Neural cell (in vitro differentiated cells): ENCODE results near the gene FLRT3. TPM values are rescaled to one million over a fixed set of nuclear protein-coding genes. Genes with fewer than 3 reads are reported as not detected.

Experiments
- H2AFZ ChIP-seq: fragments of 200-600, 300-800 bp; sonication (generic), shearing (Covaris generic); 2 replicates; pipeline ENCODE4 v1.6.0; 2014; ENCODE audit warnings: low read depth, mild to moderate bottlenecking, antibody characterized with exemption, low read length, moderate library complexity
- H3F3A ChIP-seq: fragments of 200-600 bp; shearing (Covaris generic); 2 replicates; pipeline ENCODE4 v1.6.1; 2016; ENCODE audit warnings: mild to moderate bottlenecking, moderate library complexity, mixed read lengths, antibody characterized with exemption, low read length; ENCODE audit not compliant: insufficient read depth, poor library complexity, severe bottlenecking
- H3K27ac ChIP-seq: fragments of 200-600, 300-800 bp; sonication (generic), shearing (Covaris generic); 2 replicates; pipeline ENCODE4 v1.5.1; 2014; ENCODE audit warnings: mild to moderate bottlenecking, low read length, moderate library complexity
- H3K27me3 ChIP-seq: fragments of 300-800, 200-600 bp; sonication (generic), shearing (Covaris generic); 2 replicates; pipeline ENCODE4 v1.6.0; 2014; ENCODE audit warnings: mild to moderate bottlenecking, low read depth, low read length, moderate library complexity; ENCODE audit not compliant: insufficient read depth
- H3K36me3 ChIP-seq: fragments of 300-800, 200-600 bp; sonication (generic), shearing (Covaris generic); 2 replicates; pipeline ENCODE4 v1.5.1; 2014; ENCODE audit warnings: mild to moderate bottlenecking, antibody characterized with exemption, low read length, moderate library complexity; ENCODE audit not compliant: insufficient read depth
- H3K4me2 ChIP-seq: fragments of 300-800, 200-600 bp; sonication (generic), shearing (Covaris generic); 2 replicates; pipeline ENCODE4 v1.6.0; 2014; ENCODE audit warnings: mild to moderate bottlenecking, low read length
- H3K4me3 ChIP-seq: fragments of 300-800, 200-600 bp; sonication (generic), shearing (Covaris generic); 2 replicates; pipeline ENCODE4 v1.5.1; 2014; ENCODE audit warnings: mild to moderate bottlenecking, low read length, moderate library complexity
- H3K79me2 ChIP-seq: fragments of 200-600 bp; shearing (Covaris generic); replicated peaks from 2 replicates; pipeline ENCODE4 v1.6.0; 2014; ENCODE audit warnings: mild to moderate bottlenecking, low read length, moderate library complexity; ENCODE audit not compliant: insufficient read depth
- H3K9ac ChIP-seq: fragments of 300-800, 200-600 bp; sonication (generic), shearing (Covaris generic); 2 replicates; pipeline ENCODE4 v1.6.1; 2016; ENCODE audit warnings: mild to moderate bottlenecking, low read length, mixed read lengths
- H3K9me2 ChIP-seq: fragments of 200-600 bp; shearing (Covaris generic); 2 replicates; pipeline ENCODE4 v1.6.1; 2016; ENCODE audit warnings: mild to moderate bottlenecking, low read length, mixed read lengths; ENCODE audit not compliant: insufficient read depth
- H3K9me3 ChIP-seq: fragments of 200-600, 300-800 bp; sonication (generic), shearing (Covaris generic); 2 replicates; pipeline ENCODE4 v1.6.1; 2016; ENCODE audit warnings: mild to moderate bottlenecking, mixed run types, low read length, moderate library complexity, mixed read lengths
- H4K20me1 ChIP-seq: fragments of 200-600 bp; shearing (Covaris generic); 2 replicates; pipeline ENCODE4 v1.6.1; 2016; ENCODE audit warnings: mild to moderate bottlenecking, mixed run types; ENCODE audit not compliant: insufficient read depth
- EP300 ChIP-seq: fragments of 450-650 bp; conservative IDR thresholded peaks from 2 replicates; pipeline ENCODE4 v1.6.1; 2014; ENCODE audit warnings: antibody characterized with exemption, mild to moderate bottlenecking, moderate library complexity; ENCODE audit not compliant: poor library complexity, severe bottlenecking
- EZH2 ChIP-seq: fragments of 200-600, 300-800 bp; shearing (Covaris generic), sonication (generic); IDR thresholded peaks from 2 replicates; pipeline ENCODE4 v1.6.1; 2014; ENCODE audit warnings: antibody characterized with exemption, low read length, borderline replicate concordance, mild to moderate bottlenecking; ENCODE audit not compliant: insufficient read depth, poor library complexity, severe bottlenecking
- MXI1 ChIP-seq: fragments of 450-650 bp; conservative IDR thresholded peaks from 2 replicates; pipeline ENCODE4 v1.6.1; 2014; ENCODE audit warnings: antibody characterized with exemption, mild to moderate bottlenecking; ENCODE audit not compliant: poor library complexity, severe bottlenecking
- POLR2AphosphoS5 ChIP-seq: IDR thresholded peaks from 2 replicates; pipeline ENCODE4 v1.6.1; 2012
- RAD21 ChIP-seq: fragments of 450-650 bp; conservative IDR thresholded peaks from 2 replicates; pipeline ENCODE4 v1.6.1; 2014; ENCODE audit warnings: antibody characterized with exemption, mild to moderate bottlenecking, moderate library complexity
- SMC3 ChIP-seq: fragments of 450-650 bp; conservative IDR thresholded peaks from 2 replicates; pipeline ENCODE4 v1.6.1; 2014; ENCODE audit warnings: antibody characterized with exemption, mild to moderate bottlenecking, moderate library complexity; ENCODE audit not compliant: poor library complexity
- TAF1 ChIP-seq: IDR thresholded peaks from 2 replicates; pipeline ENCODE4 v1.6.1; 2012; ENCODE audit warnings: low read depth
- polyA plus RNA-seq: library from polyadenylated mRNA; depleted of rRNA; stranded (reverse); fragments of >200 nt; gene quantifications from 2 replicates; pipeline ENCODE4 v1.2.3, GENCODE V29; 2014
- TF ChIP-seq, protein P1 (sequence below): IDR thresholded peaks from 2 replicates; pipeline ENCODE4 v1.6.1; 2012; ENCODE audit warnings: borderline replicate concordance
- TF ChIP-seq, protein P2 (sequence below): fragments of 450-650 bp; IDR thresholded peaks from 2 replicates; pipeline ENCODE4 v1.5.1; 2014; ENCODE audit warnings: antibody characterized with exemption, mild to moderate bottlenecking, moderate library complexity; ENCODE audit not compliant: poor library complexity, severe bottlenecking

Gene FLRT3
- polyA plus RNA-seq, 1 donor from 2014 or later: 3.2 TPM

DNA sequence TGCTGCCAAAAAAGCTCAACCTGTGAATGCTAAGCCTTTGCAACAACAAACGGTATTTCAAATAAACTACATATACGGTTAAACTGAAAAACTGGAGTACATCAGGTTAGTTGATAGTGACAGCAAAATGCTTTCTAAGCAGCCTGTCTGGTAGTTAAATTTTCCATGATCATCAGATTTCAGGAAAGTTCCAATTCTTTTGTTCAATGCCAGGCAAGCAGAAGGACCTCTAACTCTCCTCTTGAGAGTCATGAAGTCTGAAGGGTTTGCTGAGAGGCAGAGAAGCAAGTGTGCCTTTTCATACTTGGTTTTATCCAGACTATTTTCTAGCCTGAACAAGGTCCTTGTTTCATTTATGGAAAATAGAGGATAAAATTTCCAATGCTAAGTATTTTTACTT, 4.5 kb downstream of the FLRT3 start:
- H2AFZ ChIP-seq: no peak overlapping the region
- H3K9me2 ChIP-seq: no peaks in the 10 kb centered on the region
- H3K27ac ChIP-seq: no peak overlapping the region
- H3K27me3 ChIP-seq: no peaks in the 10 kb centered on the region
- H3F3A ChIP-seq: no peaks in the 10 kb centered on the region
- no peak overlapping the region for H3K9ac ChIP-seq
- H3K4me3 ChIP-seq: peak overlapping the region; percentile 66
- no peaks in the 10 kb centered on the region for H3K36me3 ChIP-seq
- H3K79me2 ChIP-seq: peaks cover 75% of the 10 kb centered on the region
- no peak overlapping the region for H3K4me2 ChIP-seq
- no peaks in the 10 kb centered on the region for H3K9me3 ChIP-seq
- TF ChIP-seq EP300: no peak
- no peak for TF ChIP-seq RAD21
- no peak for TF ChIP-seq POLR2AphosphoS5
- TF ChIP-seq EZH2: no peak
- TF ChIP-seq SMC3: no peak
- TF ChIP-seq, protein P1, sequence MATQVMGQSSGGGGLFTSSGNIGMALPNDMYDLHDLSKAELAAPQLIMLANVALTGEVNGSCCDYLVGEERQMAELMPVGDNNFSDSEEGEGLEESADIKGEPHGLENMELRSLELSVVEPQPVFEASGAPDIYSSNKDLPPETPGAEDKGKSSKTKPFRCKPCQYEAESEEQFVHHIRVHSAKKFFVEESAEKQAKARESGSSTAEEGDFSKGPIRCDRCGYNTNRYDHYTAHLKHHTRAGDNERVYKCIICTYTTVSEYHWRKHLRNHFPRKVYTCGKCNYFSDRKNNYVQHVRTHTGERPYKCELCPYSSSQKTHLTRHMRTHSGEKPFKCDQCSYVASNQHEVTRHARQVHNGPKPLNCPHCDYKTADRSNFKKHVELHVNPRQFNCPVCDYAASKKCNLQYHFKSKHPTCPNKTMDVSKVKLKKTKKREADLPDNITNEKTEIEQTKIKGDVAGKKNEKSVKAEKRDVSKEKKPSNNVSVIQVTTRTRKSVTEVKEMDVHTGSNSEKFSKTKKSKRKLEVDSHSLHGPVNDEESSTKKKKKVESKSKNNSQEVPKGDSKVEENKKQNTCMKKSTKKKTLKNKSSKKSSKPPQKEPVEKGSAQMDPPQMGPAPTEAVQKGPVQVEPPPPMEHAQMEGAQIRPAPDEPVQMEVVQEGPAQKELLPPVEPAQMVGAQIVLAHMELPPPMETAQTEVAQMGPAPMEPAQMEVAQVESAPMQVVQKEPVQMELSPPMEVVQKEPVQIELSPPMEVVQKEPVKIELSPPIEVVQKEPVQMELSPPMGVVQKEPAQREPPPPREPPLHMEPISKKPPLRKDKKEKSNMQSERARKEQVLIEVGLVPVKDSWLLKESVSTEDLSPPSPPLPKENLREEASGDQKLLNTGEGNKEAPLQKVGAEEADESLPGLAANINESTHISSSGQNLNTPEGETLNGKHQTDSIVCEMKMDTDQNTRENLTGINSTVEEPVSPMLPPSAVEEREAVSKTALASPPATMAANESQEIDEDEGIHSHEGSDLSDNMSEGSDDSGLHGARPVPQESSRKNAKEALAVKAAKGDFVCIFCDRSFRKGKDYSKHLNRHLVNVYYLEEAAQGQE: no peak
- TF ChIP-seq, protein P2, sequence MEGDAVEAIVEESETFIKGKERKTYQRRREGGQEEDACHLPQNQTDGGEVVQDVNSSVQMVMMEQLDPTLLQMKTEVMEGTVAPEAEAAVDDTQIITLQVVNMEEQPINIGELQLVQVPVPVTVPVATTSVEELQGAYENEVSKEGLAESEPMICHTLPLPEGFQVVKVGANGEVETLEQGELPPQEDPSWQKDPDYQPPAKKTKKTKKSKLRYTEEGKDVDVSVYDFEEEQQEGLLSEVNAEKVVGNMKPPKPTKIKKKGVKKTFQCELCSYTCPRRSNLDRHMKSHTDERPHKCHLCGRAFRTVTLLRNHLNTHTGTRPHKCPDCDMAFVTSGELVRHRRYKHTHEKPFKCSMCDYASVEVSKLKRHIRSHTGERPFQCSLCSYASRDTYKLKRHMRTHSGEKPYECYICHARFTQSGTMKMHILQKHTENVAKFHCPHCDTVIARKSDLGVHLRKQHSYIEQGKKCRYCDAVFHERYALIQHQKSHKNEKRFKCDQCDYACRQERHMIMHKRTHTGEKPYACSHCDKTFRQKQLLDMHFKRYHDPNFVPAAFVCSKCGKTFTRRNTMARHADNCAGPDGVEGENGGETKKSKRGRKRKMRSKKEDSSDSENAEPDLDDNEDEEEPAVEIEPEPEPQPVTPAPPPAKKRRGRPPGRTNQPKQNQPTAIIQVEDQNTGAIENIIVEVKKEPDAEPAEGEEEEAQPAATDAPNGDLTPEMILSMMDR: no peak
- no peak for TF ChIP-seq TAF1
- TF ChIP-seq MXI1: no peak
- H4K20me1 ChIP-seq: no peaks in the 10 kb centered on the region

DNA sequence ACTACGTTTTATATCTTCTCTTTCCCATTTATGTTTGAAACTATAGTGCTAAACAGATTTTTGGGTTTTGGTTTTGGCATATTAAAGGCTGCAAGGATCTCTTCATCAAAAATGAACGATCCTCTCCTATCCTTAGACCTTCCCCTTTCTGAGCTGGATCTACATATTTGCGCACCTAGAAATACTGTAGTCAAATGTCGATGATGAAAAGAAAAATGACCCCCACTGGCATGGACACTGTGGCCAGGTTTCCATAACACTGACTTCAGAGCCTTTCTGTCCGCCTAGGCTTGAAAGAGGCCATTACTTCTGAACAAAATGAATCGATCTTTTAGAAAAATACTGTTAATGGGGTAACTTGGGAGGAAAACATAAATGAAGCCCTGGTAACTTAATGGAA, 5.8 kb downstream of the FLRT3 start:
- no peak overlapping the region for H3K27ac ChIP-seq
- H4K20me1 ChIP-seq: no peaks in the 10 kb centered on the region
- no peak overlapping the region for H3K9ac ChIP-seq
- TF ChIP-seq EP300: no peak
- TF ChIP-seq TAF1: no peak
- TF ChIP-seq EZH2: no peak
- TF ChIP-seq, protein P1: no peak
- no peak for TF ChIP-seq POLR2AphosphoS5
- no peak for TF ChIP-seq SMC3
- TF ChIP-seq RAD21: no peak
- TF ChIP-seq, protein P2: no peak
- TF ChIP-seq MXI1: no peak
- peaks cover 2% of the 10 kb centered on the region for H3K9me3 ChIP-seq
- H3K9me2 ChIP-seq: no peaks in the 10 kb centered on the region
- no peak overlapping the region for H2AFZ ChIP-seq
- H3K27me3 ChIP-seq: no peaks in the 10 kb centered on the region
- no peaks in the 10 kb centered on the region for H3F3A ChIP-seq
- H3K4me3 ChIP-seq: peak overlapping the region; percentile 7
- peaks cover 75% of the 10 kb centered on the region for H3K79me2 ChIP-seq
- no peak overlapping the region for H3K4me2 ChIP-seq
- H3K36me3 ChIP-seq: peaks cover 4% of the 10 kb centered on the region
